A549 treated with CpdA at 1 μM for 4 hours (cell line): ENCODE measurements around the gene LCK. TPM values are rescaled to one million over a fixed set of nuclear protein-coding genes. Genes with fewer than 3 reads are reported as not detected.

Source experiments
- total RNA-seq: library from RNA; stranded (reverse); fragments of 200-300 nt; extraction: Qiagen RNA extraction; gene quantifications from 5 replicates; pipeline ENCODE4 v1.2.3, GENCODE V29; 2022; ENCODE audit warnings: low read depth

LCK gene
- total RNA-seq: 0.03 TPM in 1 of 5 replicates, not detected in the others

DNA sequence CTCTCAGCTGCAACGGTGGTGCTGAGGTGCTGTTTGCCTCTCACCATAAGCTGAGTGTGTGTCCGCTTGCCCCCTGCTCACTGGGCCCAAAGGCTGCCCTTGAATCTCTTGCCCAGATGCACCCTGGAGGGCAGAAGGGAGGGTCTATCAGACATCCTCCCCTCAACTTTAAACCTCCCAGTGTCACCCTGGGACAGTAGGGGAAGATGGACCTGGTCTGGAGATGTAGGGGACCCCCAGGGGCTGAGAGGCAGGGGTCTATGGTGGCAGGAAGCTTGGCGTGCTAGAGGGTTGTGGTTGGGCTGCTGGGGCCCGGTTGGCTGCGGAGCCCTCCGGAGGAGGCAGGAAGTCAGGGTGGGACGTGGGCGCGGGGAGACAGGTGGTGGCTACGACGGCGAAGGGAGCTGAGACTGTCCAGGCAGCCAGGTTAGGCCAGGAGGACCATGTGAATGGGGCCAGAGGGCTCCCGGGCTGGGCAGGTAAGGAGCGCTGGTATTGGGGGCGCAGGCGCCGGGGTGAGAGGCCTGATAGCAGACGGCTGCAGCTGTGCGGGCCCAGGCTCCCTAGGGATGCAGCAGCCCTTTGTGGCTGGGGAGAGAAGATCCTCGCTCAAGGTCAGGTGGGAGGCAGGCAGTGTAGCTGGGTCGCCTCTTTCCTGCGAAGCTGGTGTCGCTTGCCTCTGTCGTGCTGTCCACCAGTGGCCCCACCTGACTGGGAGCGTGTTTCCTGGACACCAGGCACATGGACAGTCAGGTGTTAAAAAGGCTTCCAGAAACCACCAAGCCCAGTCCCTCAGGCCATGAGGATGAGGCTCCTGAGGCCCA, at the start of gene LCK:
LCK (plus strand) TSS at position 373 of the 824 bp plus-strand sequence. CDS start 23,065 bp downstream, outside the sequence.

DNA sequence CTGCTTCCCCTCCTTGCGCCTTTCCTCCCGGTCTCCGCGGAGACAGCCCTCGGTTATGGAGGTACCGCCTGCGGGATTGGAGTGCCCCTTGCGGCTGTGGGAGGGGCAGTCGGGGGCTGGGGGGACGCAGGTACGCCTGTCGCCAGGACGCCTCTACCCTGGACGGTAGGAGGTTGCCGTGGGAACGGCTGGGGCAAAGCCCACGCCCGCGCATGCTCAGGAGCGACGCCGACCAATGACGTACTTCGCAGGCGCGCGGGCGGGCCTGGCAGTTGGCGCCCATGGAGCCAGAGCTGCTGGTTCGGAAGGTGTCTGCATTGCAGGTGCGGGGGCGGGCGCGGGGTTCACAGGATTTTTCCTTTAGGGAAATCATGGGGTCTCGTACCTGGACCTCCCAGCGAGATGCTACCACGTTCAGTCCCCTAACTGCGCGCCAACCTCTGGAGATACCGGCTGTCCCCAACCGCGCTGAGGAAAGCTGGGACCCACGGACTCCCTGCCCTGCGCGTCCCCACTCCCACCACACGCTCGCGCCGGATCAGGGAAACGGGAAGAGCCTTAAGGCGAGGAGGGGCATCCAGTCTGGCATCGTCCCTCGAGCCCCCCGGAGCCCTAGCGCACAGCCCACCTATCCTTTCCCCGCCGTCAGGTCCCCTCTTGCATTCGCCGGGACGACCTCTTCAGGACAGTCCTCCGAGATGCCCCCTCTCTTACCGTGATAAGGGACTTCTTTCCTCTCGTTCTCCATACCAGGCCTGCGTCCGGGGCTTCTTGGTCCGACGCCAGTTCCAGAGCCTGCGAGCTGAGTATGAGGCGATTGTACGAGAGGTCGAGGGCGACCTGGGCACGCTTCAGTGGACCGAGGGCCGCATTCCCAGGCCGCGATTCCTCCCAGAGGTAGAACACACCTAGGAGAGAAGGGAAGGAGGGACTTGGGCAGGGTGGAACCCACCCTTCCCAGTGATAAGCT, 45.4 kb upstream of the LCK start, which contains the start of gene IQCC:
IQCC (plus strand) TSS at position 271 of the 970 bp plus-strand sequence; CDS start at position 282, 11 bp downstream.

DNA sequence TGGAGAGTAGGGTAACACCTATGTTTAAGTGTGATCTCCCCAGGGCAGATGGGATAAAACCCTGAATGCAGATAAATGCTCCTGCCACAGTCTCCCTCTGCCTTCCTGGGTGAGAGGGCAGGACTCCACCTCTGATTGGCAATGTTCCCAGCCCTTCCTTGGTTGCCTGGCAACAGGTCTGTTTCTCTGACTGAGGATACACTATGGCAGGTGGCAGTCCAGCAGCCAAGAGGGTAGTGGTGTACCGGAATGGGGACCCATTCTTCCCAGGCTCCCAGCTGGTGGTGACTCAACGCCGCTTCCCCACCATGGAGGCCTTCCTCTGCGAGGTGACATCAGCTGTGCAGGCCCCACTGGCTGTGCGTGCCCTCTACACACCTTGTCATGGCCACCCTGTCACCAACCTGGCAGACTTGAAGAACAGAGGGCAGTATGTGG, 42.2 kb upstream of the LCK start, which contains the start of gene DCDC2B:
DCDC2B (plus strand) TSS at position 199 of the 438 bp plus-strand sequence; CDS start at position 204, 5 bp downstream.

DNA sequence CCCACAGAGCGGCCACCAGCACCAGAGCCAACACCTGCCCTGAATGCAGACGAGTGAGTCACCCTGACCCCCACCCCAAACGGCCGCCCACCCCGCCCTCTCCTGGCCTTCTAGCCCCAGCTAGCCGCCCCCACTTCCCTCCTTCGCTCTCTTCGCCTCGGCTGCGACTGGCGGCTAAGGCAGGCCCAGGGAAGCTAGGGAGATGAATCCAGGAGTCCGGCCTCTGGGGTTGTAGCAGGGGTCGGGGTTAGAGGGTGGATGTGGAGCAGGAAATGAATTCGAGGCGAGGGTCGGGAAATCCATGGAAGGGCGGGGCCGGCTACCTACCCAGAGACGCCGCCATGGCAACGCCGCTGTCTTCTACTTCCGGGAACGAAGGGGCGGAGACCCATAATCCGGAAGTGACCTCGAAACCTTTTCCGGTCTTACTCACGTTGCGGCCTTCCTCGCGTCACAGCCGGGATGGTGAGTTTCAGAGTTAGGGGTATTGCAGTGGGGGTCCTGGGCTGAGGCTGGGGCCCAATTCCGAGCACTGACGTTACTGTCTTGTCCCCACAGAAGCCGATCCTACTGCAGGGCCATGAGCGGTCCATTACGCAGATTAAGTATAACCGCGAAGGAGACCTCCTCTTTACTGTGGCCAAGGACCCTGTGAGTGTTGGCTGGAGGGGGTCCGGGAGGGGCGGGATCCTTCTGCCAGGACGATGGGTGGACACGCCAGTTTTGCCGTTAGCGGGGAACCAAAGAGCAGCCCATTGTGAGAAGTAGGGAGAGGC, 28.9 kb upstream of the LCK start, which contains the start of the genes EIF3I and TMEM234:
EIF3I (plus strand) TSS at position 428 of the 776 bp plus-strand sequence; CDS start at position 463, 35 bp downstream.
TMEM234 (minus strand) TSS at position 374 of the 776 bp plus-strand sequence; CDS start at position 343, 31 bp downstream.

DNA sequence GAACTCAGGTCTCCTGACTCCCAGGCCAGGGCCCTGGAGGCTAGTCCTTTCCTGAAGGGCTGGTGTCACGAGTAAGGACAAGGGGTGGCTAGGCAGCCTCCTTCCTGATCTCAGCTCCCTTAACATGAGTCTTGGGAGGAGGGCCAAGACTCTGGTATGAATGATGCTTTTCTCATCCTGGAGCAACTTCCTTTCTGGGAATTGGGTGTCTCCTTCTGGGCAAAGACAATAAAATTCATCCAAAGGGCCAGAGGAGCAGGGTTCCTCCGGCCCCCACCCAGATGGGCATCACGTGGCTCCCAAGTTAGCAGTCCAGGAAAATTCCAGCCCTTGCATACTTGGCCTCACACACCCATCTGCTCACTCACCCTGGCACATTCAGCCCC, 4.2 kb upstream of the LCK start, which contains the start of gene FAM167B:
FAM167B (plus strand) TSS at position 335 of the 386 bp plus-strand sequence. CDS start 200 bp downstream, outside the sequence.

DNA sequence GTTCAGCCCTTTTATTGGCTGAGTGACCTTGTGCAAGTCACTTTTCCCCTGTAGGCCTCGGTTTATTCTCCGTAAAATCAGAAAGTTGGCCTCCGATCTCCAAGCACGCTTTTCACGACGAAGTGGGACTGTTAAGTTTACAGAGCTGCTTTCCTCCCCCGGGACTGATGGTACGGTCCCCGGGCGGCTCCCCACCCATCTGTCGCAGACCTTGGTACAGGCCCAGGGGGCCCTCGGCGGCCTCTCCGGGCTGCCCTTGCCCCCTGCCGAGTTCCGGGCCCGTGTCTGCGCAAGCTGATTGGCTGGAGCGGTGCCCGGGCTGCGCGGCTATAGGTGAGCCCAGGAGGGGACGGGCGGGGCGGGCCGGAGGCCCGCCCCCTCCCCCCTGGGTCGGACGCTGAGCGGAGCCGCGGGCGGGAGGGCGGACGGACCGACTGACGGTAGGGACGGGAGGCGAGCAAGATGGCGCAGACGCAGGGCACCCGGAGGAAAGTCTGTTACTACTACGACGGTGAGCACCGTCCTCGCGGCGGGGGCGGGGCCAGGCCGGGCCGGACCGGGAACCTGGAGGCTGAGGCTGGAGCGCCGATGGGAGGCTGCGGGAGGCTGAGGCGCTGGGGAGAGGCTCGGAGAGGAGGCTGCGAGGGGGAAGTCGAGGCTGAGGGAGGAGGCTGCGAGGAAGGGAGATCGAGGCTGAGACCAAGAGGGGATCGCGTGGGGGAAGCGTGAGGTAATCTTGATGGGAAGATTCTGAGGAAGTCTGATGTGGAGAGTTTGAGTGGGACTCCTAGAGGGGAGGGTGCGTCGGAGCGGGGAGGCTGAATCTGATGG, 40.9 kb downstream of the LCK start, which contains the start of gene HDAC1:
HDAC1 (plus strand) TSS at position 376 of the 831 bp plus-strand sequence; CDS start at position 463, 87 bp downstream.

Other genes with a start within 250 kb of the LCK start
- gene KHDRBS1, start 237.4 kb upstream of the LCK start, total RNA-seq: 120 to 145 TPM (median 131 TPM) in 5 replicates
- gene TMEM39B, start 178.3 kb upstream of the LCK start, total RNA-seq: 9.1 to 13.8 TPM (median 13.5 TPM) in 5 replicates
- gene KPNA6, start 143.2 kb upstream of the LCK start, total RNA-seq: 14.9 to 19.7 TPM (median 16.5 TPM) in 5 replicates
- gene TXLNA, start 71.6 kb upstream of the LCK start, total RNA-seq: 27.5 to 33.0 TPM (median 29.5 TPM) in 5 replicates
- 1.9 to 2.6 TPM (median 2.2 TPM) in 5 replicates for gene CCDC28B, start 50.7 kb upstream of the LCK start, total RNA-seq
- gene IQCC, start 45.6 kb upstream of the LCK start, total RNA-seq: 1.6 to 2.6 TPM (median 2.3 TPM) in 5 replicates
- not detected in 5 replicates for gene DCDC2B, start 42.2 kb upstream of the LCK start, total RNA-seq
- gene TMEM234, start 28.9 kb upstream of the LCK start, total RNA-seq: 8.8 to 10.4 TPM (median 9.5 TPM) in 5 replicates
- 268 to 302 TPM (median 287 TPM) in 5 replicates for gene EIF3I, start 28.9 kb upstream of the LCK start, total RNA-seq
- gene FAM167B, start 4.0 kb upstream of the LCK start, total RNA-seq: 0.55 to 1.0 TPM (median 0.80 TPM) in 5 replicates
- gene HDAC1, start 40.8 kb downstream of the LCK start, total RNA-seq: 57.7 to 61.8 TPM (median 59.8 TPM) in 5 replicates
- gene MARCKSL1, start 85.0 kb downstream of the LCK start, total RNA-seq: 62.0 to 76.8 TPM (median 74.0 TPM) in 5 replicates
- gene FAM229A, start 111.2 kb downstream of the LCK start, total RNA-seq: 2.9 to 5.4 TPM (median 3.8 TPM) in 5 replicates
- gene TSSK3, start 111.3 kb downstream of the LCK start, total RNA-seq: 0.07 TPM in 1 of 5 replicates, not detected in the others
- gene BSDC1, start 143.2 kb downstream of the LCK start, total RNA-seq: 19.5 to 22.6 TPM (median 22.2 TPM) in 5 replicates
- gene ZBTB8B, start 213.8 kb downstream of the LCK start, total RNA-seq: under 0.01 to 0.01 TPM (median 0.01 TPM) in 4 of 5 replicates, not detected in the other